NCI-H187 (cell line): ENCODE data around the gene OTUD7B.
"Not testable (repeated sequence)": the region's sequence is repeated elsewhere in the genome, so short reads cannot be mapped to it uniquely, and the experiment has no call there.

Source experiments
- DNase-seq, 2 experiments: peaks; one replicate each; lab custom pipeline; 2025; lab: John Stamatoyannopoulos, UW

Gene OTUD7B

DNA sequence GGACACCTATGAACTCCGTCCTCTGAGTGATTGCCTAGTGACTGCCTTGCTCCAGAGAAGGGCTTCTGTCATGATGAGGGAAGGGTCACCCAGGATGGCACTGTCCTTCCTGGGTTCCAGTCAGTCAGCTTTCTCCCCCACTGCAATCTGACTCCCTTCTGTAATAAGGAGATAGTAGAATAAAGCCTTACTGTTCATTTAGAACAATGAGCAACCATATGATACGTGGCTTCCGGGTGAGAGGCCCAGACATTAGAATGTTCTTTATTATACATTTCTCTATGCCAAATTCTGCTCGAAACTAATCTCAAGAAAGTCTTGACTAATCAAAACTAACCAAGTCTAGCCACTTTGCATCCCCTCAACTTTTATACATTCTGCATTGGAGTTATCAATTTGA is 65.3 kb downstream of the OTUD7B start:
- no peak for DNase-seq

DNA sequence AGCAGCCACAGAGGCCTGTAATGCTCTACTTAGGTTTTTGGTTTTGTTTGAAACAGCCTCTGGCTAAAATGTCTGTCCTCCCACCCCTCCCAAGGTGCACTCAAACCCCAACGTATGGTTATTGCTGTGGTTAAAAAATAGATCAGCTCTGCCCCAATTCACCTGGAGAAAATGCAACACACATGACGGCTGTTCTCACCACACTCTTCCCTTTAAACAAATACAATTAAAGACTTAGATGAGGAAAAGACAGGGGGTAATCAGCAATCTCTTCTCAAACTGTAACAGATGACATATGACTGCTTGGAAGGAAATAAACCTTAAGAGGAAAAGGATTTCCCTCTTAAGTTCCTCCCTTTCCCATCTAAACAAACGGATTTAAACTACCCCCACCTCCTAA is 67.6 kb downstream of the OTUD7B start:
- no peak for DNase-seq

DNA sequence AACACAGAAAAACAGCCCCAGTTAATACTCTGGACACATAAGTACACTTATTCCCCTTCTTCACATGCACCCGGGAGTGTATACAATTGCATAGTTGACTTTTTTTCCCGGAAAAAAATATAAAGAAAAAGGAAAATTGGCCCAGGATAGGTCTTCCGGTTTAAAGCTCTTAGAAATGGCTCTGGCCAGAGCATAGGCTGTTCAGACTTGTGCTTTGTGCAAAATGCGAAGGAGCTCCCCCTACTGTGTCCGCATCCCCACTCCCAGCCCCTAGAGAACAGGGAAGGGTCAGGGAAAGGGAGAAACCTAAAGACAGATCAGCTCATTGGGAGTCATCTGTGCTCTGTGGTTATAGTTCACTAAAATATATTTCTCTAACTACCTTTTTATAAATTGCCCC is 68.3 kb downstream of the OTUD7B start:
- no peak for DNase-seq

DNA sequence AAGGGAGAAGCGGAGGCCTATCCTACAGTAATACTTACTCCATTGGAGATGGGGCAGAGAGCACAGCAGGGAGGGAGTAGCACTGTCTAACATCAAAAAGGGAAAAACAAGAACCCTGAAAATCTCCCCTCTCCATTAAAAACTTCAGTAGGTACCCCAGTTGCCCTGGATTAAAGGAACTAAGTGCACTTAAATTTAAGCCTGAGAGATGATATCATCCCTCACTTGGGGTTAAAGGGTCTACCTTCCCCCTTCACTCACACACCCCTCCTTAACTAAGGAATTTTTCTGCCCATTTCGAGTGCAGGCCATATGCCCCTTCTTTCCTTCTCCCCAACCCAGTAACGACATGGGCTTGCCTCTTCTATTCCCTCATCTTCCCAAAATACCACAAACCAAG is 70.1 kb downstream of the OTUD7B start:
- DNase-seq, result no peak

DNA sequence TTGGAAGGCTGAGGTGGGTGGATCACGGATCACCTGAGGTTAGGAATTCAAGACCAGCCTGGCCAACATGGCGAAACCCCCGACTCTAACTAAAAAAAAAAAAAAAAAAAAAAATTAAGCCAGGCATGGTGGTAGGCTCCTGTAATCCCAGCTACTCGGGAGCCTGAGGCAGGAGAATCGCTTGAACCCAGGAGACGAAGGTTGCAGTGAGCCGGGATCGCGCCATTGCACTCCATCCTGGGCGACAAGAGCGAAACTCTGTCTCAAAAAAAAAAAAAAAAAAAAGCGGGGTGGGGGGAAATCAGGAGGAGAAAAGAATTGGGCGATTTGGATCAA is 71.9 kb downstream of the OTUD7B start:
- DNase-seq, result not testable (repeated sequence)

DNA sequence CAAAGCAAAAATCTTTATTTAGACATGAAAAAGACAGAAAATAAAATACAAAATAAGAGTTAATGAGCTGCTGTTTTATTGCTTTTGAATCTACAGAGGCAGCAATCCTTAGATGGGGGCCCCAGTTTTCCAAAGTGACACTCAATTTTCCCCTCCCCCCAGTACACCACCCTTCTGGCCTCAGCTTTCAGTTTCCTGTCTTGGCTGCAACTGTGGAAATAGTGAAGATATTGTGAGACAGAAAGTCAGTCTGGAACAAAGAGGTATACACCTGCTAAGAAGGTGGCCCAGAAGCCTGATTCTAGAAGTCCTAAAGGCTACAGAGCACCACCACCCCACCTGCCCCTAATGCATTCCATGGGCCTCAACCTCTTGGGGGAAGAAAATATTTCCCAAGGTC is 72.8 kb downstream of the OTUD7B start:
- DNase-seq, result no peak

DNA sequence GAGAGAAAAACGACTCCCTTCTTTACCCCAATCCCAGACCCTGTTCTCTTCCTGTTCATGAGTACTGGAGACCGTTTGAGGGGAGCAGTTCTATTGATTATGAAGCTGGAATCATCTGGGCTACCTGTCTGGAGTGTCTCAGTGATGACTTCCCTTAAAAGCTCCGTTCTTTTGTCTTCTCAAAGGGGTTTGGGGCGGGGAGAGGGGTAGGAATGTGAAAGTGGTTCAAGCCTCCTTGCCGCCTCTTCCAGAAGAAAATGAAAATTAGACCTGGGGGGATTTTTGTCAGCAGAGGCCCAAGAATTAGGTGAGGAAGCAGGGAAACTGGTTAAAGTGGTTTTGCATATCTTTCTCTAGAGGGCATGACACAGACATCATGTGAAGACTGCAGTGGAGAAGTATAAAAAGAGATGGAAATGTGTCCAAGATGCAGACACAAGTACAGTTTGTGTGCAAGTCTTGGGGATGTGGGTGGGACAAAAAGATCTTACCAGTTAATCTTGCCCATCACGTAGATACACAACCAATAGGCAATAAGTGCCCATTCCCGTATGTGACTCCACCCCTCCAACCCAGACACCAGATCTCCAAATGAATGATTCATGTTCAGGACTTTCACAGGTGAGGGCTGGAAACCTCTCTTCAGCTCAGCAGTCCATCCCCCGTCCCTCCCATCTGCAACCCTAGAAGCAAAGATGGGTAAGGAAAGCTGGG is 73.4 kb downstream of the OTUD7B start:
- peak; percentile 74 to 85 for DNase-seq

DNA sequence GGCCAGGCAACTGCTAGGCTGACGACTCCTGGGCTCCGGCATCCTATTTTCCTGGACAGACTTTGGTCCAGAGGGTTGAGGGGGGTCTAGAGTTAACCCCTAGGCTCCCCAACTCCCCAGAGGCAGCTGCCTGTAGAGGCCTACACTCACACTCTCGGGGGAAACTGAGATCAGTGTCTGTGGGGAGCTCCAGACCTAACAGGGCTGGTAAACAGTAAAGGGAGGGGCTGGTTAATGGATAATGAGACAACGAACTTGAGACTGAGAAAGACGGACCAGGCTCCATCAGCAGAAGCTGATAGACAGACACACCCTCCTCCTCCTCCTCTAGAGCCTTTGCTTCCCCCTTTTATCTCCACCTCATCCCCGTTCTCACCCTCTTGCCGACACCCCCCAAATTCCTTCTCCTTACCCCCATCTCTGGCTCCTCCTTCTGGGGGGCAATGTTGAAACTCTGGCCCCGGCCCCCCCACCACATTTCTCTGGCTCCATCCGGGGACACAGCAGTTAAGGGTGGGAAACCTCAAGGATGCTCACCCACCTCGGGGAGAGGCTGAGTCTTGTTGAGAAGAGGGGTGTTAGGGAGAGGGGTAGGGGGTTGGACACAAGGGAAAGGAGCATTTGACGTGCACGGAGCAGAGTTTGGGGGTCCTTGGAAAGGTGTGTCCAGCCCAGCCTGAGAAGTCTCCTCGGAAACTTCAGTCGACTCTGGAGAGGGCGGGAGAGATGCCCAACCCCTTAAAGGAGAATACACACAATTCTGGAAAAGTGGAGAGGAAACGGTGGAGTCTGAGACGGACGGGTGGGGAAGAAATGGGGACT is 74.1 kb downstream of the OTUD7B start, which contains the start of gene MTMR11:
Gene MTMR11, minus strand, starts transcription at position 710 of the 822 bp plus-strand sequence. Its CDS starts 232 bp downstream, at position 478.
- DNase-seq, result no peak

DNA sequence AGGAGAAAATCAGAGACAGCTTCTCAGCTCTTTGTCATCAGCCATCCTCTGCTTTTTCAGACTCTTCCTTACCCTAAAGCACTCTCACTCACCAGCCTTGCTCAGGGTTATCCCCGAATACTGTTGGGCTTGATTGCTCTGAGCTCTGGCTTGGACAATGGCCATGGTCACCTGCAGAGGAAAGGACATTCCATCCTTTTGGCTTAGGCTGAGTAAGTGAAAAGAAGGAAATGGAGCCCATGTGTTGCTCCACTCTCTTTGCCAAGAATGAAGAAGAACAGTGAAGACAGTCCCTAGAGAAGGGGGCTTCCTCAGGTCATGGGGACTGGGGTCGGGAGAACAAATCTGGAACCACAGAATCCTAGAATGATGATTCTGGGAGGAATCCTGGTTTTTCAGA is 76.2 kb downstream of the OTUD7B start:
- DNase-seq, result no peak

DNA sequence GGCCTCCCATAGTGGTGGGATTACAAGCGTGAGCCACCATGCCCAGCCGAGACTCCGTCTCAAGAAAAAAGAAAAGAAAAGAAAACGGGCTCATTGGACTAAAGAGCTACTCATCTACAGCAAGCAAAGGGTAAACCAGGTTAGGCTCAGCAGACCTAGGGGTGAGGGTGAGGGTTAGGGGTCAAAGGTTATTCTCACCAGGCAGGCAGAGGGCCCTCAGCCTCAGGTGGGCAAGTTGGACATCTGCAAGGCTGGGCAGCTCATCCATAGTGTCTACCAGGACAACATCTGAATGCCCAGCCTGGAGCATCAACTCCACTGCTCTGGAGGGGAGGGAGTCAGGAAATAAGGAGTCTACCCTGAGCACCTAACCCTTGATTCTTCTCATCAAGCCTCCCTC is 77.3 kb downstream of the OTUD7B start:
- DNase-seq, result no peak

DNA sequence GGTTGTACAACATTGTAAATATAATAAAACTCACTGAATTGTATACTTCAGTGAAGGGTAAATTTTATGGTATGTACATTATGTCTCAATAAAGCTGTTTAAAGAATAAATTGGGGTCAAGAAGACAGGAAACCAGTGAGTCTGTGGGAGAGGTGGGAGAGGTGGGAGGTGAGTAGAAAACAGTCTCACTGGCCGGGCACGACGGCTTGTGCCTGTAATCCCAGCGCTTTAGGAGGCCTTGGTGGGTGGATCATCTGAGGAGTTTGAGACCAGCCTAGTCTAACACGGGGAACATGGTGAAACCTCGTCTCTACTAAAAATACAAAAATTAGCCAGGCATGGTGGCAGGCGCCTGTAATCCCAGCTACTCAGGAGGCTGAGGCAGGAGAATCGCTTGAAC is 78.1 kb downstream of the OTUD7B start:
- DNase-seq, result no peak

DNA sequence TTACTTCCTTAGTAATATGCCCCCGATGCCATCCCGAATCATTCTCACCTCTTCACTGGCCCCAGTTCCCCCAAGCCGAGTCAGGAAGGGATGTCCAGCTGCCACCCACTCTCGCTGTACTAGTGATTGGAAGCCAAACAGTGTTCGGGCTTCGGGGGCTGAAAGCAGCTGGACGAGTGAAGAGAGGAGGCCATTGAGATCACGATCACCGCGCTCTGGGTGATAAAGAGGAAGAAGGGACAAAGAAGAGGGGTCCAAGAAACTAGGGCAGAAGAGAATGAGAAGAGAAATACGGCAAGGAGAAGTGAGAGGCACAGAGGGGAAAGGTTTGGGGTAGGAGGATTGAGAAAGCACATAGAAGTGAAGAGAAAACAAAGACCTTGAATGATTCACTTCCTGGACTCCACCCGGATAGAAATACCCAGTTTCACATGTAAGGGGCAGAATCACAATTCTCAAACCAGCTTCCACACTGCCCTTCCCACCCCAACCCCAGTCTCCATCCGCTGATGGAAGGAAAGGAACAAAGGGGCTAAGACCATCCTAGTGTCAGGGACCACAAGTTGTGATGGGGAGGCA is 79.2 kb downstream of the OTUD7B start:
- DNase-seq, result no peak

DNA sequence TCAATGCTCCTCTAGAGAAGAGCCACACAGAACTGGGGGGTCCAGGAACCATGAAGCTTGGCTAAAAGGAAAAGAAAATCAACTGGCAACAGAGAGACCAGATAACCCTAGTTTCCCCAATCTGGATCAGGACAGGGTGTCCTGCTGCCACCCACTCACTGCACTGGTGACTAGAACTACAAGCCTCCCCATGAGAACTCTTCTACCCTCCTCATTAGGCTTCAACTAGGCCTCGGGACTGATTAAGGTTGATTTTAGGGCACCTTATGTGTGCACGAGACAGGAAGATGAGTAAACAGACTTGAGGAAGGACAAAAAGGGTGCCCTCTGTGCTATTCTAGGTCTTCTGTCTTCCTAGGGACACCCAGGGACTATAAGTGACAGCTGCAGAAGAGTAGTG is 80.7 kb downstream of the OTUD7B start:
- DNase-seq, result no peak

DNA sequence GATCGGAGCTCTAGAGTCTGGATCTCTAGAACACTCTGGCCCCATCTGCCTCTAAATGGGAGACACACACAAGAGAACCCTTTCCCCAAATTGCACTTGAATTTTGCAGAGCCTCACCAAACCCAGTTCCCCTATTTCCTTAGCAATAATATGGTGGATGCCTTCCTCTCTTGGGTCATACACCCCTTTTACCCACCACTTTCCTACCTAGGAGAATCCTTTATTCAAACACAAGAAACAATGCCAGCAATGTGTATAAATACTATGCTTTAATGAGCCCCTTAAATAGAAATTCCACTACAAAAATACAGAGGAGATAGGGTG is 82.2 kb downstream of the OTUD7B start:
- DNase-seq, result peak in 1 of 2 experiments; percentile 81

DNA sequence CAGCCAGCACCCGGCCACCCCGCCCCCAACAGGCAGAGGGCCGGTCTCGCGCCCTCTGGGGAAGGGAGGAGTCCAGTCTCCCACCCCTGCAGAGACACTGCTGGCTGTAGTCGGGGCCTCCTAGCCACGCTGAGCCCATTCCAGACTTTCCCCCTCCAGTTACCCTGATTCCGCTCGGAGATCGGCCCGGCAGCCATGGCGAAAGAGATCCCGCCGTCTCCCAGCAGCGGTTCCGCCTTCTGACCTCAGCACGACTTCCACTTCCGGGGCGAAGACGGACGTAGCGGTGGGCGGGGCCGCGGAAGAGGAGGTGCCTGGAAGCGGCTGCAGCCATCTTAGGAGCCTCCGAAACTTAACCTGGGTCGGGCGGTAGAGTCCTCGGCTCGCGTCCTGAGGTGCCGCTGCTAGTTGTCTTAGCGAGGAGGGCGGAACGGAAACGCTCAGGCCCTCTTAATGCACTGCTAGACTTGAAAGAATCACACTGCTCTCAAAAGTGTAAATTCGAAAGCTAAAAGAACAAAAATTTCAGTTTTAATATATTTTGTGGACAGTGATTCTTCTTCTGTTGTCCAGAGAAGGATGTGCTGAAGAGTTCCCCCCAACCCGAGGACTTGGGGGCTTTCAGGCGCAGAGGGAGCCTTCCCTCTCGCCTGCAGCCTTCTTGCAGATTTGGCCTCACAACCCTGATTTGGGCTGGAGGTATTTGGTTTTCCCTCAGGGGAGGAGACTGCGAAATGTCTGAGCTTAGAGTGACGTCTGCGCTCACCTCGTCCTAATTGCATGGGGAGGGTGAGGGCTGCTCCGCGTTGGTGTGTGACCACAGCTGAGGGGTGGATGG is 82.7 kb downstream of the OTUD7B start, which contains the start of gene SF3B4:
Gene SF3B4, minus strand, starts transcription at position 241 of the 838 bp plus-strand sequence. Its CDS starts 44 bp downstream, at position 197.
- peak; percentile 97 for DNase-seq

DNA sequence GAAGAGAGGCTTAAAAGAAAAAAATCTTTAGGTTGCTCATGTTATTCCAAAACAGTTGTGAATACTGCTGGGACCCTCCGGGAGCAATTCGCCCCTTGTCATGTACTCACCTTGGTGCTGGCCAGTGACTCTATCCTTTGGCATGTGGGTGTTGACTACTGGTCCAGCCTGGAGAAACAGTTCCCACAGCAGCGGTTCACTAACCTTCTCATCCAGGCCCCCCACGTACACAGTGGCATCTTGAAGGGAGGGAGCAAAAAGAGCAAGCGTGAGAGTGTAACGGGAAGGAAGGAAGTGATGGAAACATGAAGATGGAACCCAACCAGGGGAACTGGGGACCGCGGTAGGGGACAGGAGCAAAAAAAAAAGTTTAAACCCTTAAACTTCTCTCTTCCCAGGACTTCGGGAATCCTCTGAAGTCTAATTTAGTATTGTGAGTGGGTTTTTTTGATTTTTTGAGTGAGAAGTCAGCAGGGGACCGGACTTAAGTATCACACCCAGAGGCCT is 83.4 kb downstream of the OTUD7B start:
- no peak for DNase-seq

DNA sequence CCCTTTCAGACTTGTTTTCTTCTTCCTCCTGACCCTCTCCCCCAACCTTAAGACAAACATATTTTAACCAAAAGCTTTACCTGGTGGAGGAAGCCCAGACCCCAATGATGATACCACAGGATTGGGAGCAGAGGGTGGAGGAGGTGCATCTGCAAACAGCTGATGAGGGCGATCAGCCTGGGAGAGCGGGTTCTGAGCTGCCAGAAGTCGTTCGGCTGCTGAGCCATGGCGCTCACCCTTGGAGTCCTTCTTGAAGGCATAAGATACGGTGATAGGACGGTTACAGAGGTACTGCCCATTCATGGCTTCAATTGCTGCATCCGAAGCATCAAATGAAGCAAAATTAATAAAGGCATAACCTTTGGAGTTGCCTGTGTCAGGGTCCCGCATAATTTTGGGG is 84.2 kb downstream of the OTUD7B start:
- no peak for DNase-seq

DNA sequence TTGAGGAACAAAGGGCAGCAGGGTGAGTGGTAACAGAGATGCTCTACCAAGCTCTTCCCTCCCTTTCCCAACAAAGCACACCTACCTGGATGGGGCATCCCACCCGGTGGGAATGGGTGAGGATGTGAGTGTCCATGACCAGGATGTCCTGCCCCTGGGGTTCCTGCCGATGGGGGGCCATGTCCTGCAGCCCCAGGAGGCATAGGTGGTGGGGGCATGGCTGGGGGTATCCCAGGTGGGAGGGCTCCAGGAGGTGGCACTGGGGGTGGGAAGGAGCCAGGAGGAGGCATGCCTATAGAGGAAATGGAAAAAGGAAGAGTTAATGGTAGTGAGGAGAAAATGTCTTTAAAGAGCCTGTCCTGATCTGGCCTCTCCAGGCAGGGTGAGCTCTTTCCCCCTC is 84.8 kb downstream of the OTUD7B start:
- no peak for DNase-seq

DNA sequence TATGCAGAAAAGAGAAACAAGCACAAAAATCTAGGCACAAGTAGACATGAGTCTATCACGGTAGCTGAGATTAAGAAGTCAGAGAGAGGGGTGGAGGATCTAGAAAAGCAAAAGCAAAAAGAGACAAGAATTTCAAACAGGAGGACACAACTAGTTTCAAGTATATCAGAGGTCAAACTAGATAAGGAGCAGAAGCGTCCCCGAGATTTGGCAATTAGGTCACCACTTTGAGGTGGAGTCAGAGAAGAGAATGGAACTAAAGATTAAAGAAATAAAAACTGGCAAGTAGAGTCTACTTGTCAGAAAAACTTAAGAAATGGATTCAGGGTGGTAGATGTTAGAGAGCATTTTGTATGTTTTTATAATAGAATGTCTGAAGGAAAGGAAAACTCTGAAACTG is 85.2 kb downstream of the OTUD7B start:
- DNase-seq, result no peak

DNA sequence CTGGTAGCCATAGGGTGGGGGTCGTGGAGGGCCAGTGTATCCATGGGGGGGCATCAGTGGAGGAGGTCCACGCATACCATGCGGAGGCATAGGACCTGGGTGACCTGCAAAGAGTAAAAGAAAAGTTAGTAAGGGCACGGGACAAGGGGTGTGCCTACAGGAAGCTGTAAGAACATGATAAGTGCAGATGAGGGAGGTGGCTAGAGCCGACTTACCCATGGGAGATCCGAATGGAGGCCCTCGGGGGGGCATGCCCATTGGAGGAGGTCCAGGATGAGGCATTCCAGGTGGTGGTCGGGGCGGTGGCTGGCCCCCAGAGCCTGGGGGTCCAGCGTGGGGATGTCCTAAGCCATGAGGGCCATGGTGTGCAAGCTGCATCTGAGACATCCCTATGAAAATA is 86.9 kb downstream of the OTUD7B start:
- no peak for DNase-seq

DNA sequence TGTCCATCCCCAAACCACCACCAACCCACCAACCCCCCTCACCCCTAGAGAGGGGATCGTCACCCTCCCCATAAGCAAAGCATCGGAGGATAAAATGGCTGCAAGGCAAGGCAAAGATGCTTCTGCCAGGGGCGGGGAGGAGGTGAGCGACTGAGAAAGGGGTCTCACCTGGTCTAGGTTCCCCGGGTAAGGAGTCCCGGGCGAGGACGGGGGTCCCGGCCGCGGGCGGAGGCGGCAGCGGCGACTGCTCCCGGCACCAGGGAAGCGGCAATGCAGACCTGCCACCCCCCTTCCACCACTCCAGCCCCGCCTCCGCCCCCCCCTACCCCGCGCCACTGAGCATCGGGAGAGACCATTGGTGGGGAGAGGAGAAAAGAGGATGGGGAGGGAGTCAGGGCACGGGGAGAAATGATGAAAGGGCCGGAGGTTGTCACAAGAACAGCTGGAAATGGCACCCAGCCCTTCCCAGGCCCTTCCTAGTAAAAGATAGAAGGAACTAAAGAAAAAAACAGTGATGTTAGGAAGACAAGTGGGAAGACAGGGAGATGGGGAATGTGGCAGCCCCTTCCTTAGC is 92.9 kb downstream of the OTUD7B start, which contains the start of gene SV2A:
Gene SV2A, minus strand, starts transcription at position 274 of the 574 bp plus-strand sequence. CDS start 4,004 bp downstream, outside the sequence.
- peak; percentile 83 to 85 for DNase-seq

DNA sequence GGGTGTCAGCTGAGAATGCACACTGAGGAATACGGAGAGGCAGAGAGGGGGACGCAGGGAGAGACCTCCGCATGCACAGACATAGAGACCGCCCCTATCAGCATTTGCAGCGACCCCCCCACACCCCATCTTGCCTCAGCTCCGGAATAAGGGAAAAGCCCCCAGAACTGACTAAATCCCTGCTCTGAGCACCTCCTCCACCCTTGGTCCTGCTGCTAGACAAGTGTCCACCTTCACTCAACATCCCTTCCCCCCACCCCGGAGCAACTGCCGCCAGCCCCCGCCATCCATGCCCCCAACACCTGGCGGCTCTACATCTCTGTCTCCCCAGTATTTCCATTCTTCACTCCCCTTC is 93.7 kb downstream of the OTUD7B start:
- no peak for DNase-seq
